ENCODE measurements around the gene SMPX.

The SMPX gene

DNA sequence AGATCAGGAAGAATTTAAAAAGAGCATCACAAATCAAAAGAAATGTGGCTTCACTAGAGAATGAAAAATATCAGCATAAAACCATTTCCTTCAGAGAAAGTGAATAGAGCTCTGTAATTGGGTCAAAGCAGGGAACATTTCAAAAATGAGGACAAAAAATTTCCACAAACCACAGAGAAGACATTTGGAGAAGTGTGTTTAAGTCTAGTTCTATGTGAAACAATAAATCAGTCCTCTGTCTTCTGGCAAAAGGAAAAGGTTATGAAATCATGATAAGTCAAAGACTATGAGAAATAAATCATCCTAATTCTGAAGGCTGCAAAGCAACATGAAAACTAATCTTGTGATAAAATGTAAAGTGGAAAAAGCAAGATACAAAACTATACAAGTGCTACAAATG, 27.9 kb downstream of the SMPX start:
- TF ChIP-seq, protein P1, sequence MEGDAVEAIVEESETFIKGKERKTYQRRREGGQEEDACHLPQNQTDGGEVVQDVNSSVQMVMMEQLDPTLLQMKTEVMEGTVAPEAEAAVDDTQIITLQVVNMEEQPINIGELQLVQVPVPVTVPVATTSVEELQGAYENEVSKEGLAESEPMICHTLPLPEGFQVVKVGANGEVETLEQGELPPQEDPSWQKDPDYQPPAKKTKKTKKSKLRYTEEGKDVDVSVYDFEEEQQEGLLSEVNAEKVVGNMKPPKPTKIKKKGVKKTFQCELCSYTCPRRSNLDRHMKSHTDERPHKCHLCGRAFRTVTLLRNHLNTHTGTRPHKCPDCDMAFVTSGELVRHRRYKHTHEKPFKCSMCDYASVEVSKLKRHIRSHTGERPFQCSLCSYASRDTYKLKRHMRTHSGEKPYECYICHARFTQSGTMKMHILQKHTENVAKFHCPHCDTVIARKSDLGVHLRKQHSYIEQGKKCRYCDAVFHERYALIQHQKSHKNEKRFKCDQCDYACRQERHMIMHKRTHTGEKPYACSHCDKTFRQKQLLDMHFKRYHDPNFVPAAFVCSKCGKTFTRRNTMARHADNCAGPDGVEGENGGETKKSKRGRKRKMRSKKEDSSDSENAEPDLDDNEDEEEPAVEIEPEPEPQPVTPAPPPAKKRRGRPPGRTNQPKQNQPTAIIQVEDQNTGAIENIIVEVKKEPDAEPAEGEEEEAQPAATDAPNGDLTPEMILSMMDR (conservative IDR thresholded peaks at IDR 0.05; ENCODE audit: low read depth, low read length): no peak
- Histone ChIP-seq H3K79me2 (ENCODE audit: insufficient read depth, low read depth) (no peaks in the 10 kb centered on the region), H3K27ac (no peak overlapping the region), H4K20me1 (ENCODE audit: insufficient read depth) (no peaks in the 10 kb centered on the region), H3K27me3 (ENCODE audit: insufficient read depth, low read depth) (no peaks in the 10 kb centered on the region), H3K36me3 (ENCODE audit: insufficient read depth) (no peaks in the 10 kb centered on the region), H3K4me1 (ENCODE audit: low read depth, poor library complexity, severe bottlenecking) (no peaks in the 10 kb centered on the region), H3K4me2 (no peak overlapping the region), H3K4me3 (IDR thresholded peaks at IDR 0.05; ENCODE audit: insufficient read depth, low read depth, low read length) (no peak overlapping the region), H2AFZ (ENCODE audit: low read depth) (no peak overlapping the region), H3K9ac (no peak overlapping the region)

DNA sequence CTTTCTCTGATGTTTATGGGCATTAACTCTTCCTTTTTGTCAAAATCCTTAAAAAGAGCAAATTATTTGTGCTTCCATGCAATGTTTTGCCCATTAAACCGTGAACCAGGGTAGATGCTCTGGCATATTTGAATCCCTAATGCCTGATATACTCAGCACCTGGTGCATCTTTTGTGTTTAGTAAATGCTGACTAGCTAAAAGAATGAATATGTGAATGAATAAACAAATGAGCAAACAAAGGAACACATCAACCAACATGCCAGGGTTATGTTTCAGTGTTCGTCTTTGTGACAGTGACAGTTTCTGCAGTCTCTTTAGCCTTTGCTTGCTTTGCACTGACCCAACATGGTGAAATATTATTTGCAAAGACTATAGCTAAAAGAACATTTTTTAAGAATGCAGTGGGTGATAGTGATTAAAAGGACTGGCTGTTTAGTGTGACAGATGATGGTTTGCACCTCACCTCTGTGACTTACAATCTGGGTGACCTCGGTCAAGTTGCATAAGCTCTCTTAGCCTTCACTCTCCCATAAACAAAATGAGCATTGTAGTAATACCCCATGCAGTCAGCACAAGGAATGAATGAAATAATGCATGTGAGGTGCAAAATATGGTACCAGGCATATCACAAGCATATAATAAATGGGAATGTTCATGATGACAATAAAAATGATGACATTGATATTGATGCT, 29.5 kb downstream of the SMPX start:
- Histone ChIP-seq H3K79me2 (ENCODE audit: insufficient read depth, low read depth) (no peaks in the 10 kb centered on the region), H3K27me3 (ENCODE audit: insufficient read depth, low read depth) (no peaks in the 10 kb centered on the region), H3K9ac (no peak overlapping the region), H3K4me2 (no peak overlapping the region), H3K4me1 (ENCODE audit: low read depth, poor library complexity, severe bottlenecking) (no peaks in the 10 kb centered on the region), H3K27ac (no peak overlapping the region), H3K36me3 (ENCODE audit: insufficient read depth) (no peaks in the 10 kb centered on the region), H4K20me1 (ENCODE audit: insufficient read depth) (no peaks in the 10 kb centered on the region), H3K4me3 (IDR thresholded peaks at IDR 0.05; ENCODE audit: insufficient read depth, low read depth, low read length) (no peak overlapping the region), H2AFZ (ENCODE audit: low read depth) (no peak overlapping the region)
- TF ChIP-seq, protein P1 (conservative IDR thresholded peaks at IDR 0.05; ENCODE audit: low read depth, low read length): no peak

- Histone ChIP-seq H3K4me3 (IDR thresholded peaks at IDR 0.05; ENCODE audit: insufficient read depth, low read depth, low read length) (no peak overlapping the region), H3K9ac (no peak overlapping the region), H3K79me2 (ENCODE audit: insufficient read depth, low read depth) (no peaks in the 10 kb centered on the region), H3K27ac (no peak overlapping the region), H3K4me2 (no peak overlapping the region), H2AFZ (ENCODE audit: low read depth) (no peak overlapping the region), H3K36me3 (ENCODE audit: insufficient read depth) (no peaks in the 10 kb centered on the region), H3K4me1 (ENCODE audit: low read depth, poor library complexity, severe bottlenecking) (no peaks in the 10 kb centered on the region), H3K27me3 (ENCODE audit: insufficient read depth, low read depth) (no peaks in the 10 kb centered on the region), H4K20me1 (ENCODE audit: insufficient read depth) (no peaks in the 10 kb centered on the region)
- TF ChIP-seq, protein P1 (conservative IDR thresholded peaks at IDR 0.05; ENCODE audit: low read depth, low read length): no peak
These were observed 32.0 kb downstream of the SMPX start for GRCh38 chrX:21725916-21726315.

- TF ChIP-seq, protein P1 (conservative IDR thresholded peaks at IDR 0.05; ENCODE audit: low read depth, low read length): peak; percentile 44
- Histone ChIP-seq H3K9ac (no peak overlapping the region), H3K27me3 (ENCODE audit: insufficient read depth, low read depth) (no peaks in the 10 kb centered on the region)
These were observed 32.4 kb downstream of the SMPX start for GRCh38 chrX:21725496-21725895.

More at GRCh38 chrX:21725496-21725895, 32.4 kb downstream of the SMPX start:
- H3K4me2 ChIP-seq: no peak overlapping the region
- no peaks in the 10 kb centered on the region for H3K4me1 ChIP-seq (ENCODE audit: low read depth, poor library complexity, severe bottlenecking)
- H3K79me2 ChIP-seq (ENCODE audit: insufficient read depth, low read depth): no peaks in the 10 kb centered on the region
- no peaks in the 10 kb centered on the region for H3K36me3 ChIP-seq (ENCODE audit: insufficient read depth)
- H3K4me3 ChIP-seq (IDR thresholded peaks at IDR 0.05; ENCODE audit: insufficient read depth, low read depth, low read length): no peak overlapping the region
- no peak overlapping the region for H3K27ac ChIP-seq
- no peak overlapping the region for H2AFZ ChIP-seq (ENCODE audit: low read depth)
- H4K20me1 ChIP-seq (ENCODE audit: insufficient read depth): no peaks in the 10 kb centered on the region

Data from KMS-11 (cell line).